Motor neuron (in vitro differentiated cells): ENCODE data around the gene TAF4B. TPM values are rescaled to one million over a fixed set of nuclear protein-coding genes. Genes with fewer than 3 reads are reported as not detected.
"Not testable (repeated sequence)": the region's sequence is repeated elsewhere in the genome, so short reads cannot be mapped to it uniquely, and the experiment has no call there.

Experiments
- ATAC-seq, 8 experiments: fragments of 200-7000 bp; cut with Tn5 transposase; replicated peaks in 6 of 8; 2 replicates each; pipeline ENCODE4 v1.8.0; 2021; ENCODE audit warnings: mild to moderate bottlenecking in 8 of 8, moderate library complexity in 8 of 8
- H3K27ac ChIP-seq, 2 donors: fragments of 250-450 bp; sonication (Bioruptor Pico); 2 replicates each; pipeline ENCODE4 v1.9.0; 2021; ENCODE audit warnings: antibody characterized with exemption in 2 of 2, mild to moderate bottlenecking in 2 of 2, moderate library complexity in 1 of 2
- H3K4me1 ChIP-seq, 2 donors: fragments of 250-450 bp; sonication (Bioruptor Pico); replicated peaks in 1 of 2; 2 replicates each; pipeline ENCODE4 v1.6.1; 2021; ENCODE audit warnings: antibody characterized with exemption in 2 of 2, mild to moderate bottlenecking in 2 of 2, moderate library complexity in 1 of 2
- H3K4me3 ChIP-seq, 5 donors: fragments of 250-450 bp; sonication (Bioruptor Pico); 2 replicates each; pipeline ENCODE4 v1.9.0; 2021; ENCODE audit warnings: antibody characterized with exemption in 5 of 5, mild to moderate bottlenecking in 5 of 5, moderate library complexity in 4 of 5
- WGBS, 10 experiments: fragments of 450-650 bp; shearing (Covaris generic); methylation state at CpG; one replicate each; pipeline ENCODE4 v1.0.0; 2022; 5-methylcytosine and 5-hydroxymethylcytosine counted together
- in situ Hi-C, 9 experiments: fragments of 400-800 bp; cut with MboI; loops; one replicate each; pipeline ENCODE4 v1.15.0; 2021; ENCODE audit warnings: low sequenced_read_pairs in 9 of 9, low pct_unique_long_range_greater_than_20kb in 2 of 9; ENCODE audit not compliant: unreplicated experiment in 9 of 9
- total RNA-seq, 8 experiments: library from RNA; unstranded; fragments of 300-600 nt; gene quantifications; 2 replicates each; pipeline versions ENCODE4 v1.2.3 to v1.2.4, GENCODE V29; 2022

TAF4B gene
- total RNA-seq, 8 experiments from 2014 or later, result 2.0 to 12.3 (median 3.3) TPM

DNA sequence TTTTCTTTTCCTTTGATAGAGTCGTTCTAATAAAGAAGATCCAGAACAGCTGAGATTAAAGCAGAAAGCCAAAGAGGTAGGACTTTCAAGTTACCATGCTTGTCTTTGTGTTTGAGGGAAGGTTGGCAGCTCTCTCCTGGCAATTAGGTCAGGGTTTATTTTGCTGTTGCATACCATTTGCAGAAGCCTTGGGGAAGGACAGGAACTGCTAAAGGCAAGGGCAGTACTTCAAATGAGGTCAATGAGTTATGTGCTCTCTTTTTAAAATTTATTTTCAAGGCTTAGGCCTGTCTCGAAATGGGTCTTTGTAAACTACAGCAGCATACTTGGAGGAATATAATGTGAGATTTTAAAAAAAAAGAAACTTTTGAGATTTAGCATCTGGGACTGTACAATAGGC is 108.9 kb downstream of the TAF4B start:
- peak overlapping the region in 1 of 2 donors; percentile 57 for H3K27ac ChIP-seq
- H3K4me1 ChIP-seq, result peaks cover 14 to 27% of the 10 kb centered on the region in 2 donors
- WGBS, 10 experiments, result 0 to 79% (median 40%) methylated on average over 1 to 2 of the region's 2 CpGs; no CpG with 5 or more reads in 3 of the 10 experiments
- in situ Hi-C loops, result no loop called here
- no peak overlapping the region for H3K4me3 ChIP-seq
- peak; percentile 35 to 79 (median 64) for ATAC-seq

DNA sequence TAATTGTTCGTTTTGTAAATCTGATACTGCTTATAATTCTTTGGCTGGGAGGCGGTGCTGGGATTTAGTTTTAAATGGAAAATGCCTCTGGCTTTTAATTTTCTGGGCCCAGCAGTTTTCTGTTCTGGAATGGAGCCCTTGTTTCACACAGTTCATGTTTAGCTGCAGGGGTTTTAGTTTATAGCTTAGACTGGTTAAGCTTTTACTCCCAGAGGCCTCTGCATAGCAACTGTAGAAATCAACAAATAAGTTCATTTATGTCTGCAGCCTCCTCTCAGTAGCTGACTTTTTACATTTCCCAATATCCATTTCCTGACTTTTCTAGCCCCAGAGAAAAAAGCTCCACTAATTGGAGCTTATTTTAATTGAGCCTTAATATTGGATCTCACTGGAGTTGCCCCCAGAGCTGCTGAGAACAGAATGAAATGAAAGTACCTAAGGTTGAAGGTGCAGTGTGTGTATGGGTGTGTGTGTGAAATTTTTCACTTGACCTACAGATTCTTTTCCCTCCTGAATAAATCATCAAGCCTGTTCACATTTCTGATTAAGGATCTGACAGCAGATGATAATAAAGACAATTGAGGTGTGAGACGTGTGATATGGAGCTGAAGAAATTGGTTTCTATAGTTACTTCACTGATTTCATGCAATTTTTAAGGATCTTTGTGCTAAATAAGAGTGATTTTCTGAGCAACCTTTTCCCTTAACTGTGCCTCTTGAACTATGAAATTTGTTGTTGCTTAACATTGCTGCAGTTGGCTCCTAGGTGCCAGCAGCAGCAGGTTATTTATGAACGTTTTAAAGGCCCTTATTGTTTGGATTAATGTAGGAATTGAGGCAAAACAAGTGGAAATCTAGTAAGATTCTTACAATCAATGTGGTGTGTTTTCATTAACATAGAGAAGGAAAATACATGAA is 109.6 kb downstream of the TAF4B start:
- peak overlapping the region in 1 of 2 donors; percentile 57 for H3K27ac ChIP-seq
- 0 to 88% (median 34%) methylated on average over 1 to 4 of the region's 4 CpGs for WGBS, 10 experiments
- no peak overlapping the region for H3K4me3 ChIP-seq
- H3K4me1 ChIP-seq, result peaks cover 14 to 27% of the 10 kb centered on the region in 2 donors
- ATAC-seq, result peak; percentile 39 to 97 (median 79)
- in situ Hi-C loops, result no loop called here

DNA sequence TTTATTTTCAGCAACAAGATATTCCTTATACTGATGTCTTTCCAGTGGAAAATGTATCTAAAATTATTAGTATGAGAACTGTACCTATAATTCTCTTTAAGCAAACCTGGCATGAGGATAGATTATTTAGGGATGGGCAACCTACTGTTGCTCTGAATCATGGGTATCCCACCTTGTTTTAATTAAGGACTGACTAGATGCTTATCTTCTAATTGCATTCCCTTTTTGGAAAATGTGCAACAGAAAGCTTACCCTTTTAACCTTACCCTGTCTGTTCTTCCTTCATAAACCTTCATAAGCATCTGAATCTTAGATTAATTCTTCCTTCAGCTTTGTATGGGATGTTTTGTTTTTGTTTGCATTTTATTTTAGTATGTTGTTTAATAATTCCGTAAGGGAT is 110.3 kb downstream of the TAF4B start:
- in situ Hi-C loops, result no loop called here
- peaks cover 14 to 27% of the 10 kb centered on the region in 2 donors for H3K4me1 ChIP-seq
- no peak overlapping the region for H3K27ac ChIP-seq
- H3K4me3 ChIP-seq, result no peak overlapping the region
- WGBS, 10 experiments, result 0 to 100% (median 86%) methylated on average over 1 of the region's 1 CpG; no CpG with 5 or more reads in 1 of the 10 experiments
- ATAC-seq, result no peak

DNA sequence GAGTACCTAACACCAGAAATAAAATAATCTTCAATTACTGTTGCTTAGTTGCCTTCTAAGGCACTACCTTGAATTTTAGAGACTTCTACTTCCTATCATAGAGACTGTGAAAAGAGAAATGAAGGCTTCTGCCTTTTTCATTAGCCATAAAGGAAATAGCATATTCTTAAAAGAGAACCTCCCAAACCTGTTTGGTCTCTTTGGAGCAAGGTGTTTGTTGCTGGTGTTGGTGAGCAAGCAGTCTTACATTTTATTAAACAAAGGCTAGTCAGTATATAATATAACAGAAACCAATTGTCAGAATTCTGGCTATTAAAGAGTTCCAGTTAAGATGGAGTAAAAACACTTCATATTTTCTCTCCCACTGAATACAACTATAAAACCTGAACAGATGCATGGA is 116.4 kb downstream of the TAF4B start:
- Histone ChIP-seq H3K4me1 (no peaks in the 10 kb centered on the region), H3K27ac (no peak overlapping the region), H3K4me3 (no peak overlapping the region)
- ATAC-seq, result no peak
- in situ Hi-C loops, result no loop called here

DNA sequence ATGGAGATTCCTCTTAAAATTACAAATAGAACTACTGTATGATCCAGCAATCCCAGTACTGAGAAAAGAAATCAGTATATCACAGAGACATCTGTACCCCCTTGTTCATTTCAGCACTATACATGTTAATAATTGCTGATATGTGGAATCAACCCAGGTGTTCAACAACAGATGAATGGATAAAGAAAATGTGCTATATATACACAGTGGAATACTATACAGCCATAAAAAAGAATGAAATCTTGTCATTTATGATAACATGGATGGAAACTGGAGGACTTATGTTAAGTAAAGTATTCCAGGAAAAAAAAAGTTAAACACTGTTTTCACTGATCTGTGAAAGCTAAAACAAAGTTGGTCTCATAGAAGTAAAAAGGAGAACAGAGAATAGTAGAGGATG is 124.7 kb downstream of the TAF4B start:
- Histone ChIP-seq H3K27ac (no peak overlapping the region), H3K4me3 (no peak overlapping the region), H3K4me1 (no peaks in the 10 kb centered on the region)
- no peak for ATAC-seq
- in situ Hi-C loops, result no loop called here

DNA sequence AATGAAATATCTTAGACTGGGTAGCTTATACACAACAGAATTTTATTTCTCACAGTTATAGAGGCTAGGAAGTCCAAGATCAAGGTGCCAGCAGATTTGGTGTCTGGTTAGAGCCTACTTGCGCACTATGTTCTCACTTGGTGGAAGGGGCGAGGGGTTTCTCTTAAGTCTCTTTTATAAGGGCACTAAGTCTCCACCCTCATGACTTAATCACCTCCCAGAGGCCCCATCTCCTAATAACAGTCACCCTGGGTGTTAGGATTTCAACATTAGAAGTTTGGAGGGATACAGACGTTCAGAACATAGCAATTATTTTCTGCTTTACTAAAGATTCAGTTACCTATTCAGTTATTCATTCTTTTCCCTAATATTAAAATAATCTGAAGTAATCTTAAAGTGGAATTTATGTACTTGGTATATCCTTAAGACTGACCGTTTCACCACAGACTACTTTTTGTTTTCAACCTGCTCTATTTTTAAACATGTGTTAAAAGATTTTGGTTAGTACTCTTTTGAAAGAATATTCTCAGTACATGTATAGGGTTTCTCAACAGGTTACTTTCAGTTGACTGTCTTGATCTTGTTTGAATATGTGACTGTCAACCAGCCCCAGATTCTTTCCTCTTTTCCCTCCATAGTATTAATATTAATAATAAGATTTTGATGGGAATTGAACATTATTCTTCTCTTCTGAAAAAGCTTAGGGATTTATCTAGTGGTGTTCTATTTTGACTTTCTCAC is 130.0 kb downstream of the TAF4B start:
- 58 to 100% (median 93%) methylated on average over 1 to 4 of the region's 4 CpGs; no CpG with 5 or more reads in 1 of the 10 experiments for WGBS, 10 experiments
- ATAC-seq, result no peak
- in situ Hi-C loops, result no loop called here
- Histone ChIP-seq H3K27ac (no peak overlapping the region), H3K4me1 (no peaks in the 10 kb centered on the region), H3K4me3 (no peak overlapping the region)

DNA sequence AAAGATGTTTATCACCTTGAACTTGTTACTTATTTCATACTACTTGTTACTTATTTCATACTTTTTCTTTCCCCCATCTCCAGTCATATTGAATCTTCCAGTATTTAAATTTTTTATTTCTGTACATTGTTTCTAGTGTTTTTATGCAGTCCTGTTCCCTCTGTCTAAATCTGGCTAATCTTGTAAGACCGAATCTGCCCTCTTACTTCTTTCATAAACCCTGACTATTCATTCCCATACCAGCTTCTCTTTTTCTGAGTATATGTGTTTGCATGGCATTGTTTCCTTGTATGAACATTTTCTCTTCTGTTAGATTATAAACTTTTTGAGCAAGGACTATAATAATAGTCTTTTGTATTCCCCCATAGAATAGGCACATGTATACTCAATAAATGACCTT is 131.7 kb downstream of the TAF4B start:
- in situ Hi-C loops, result no loop called here
- Histone ChIP-seq H3K4me1 (no peaks in the 10 kb centered on the region), H3K27ac (no peak overlapping the region), H3K4me3 (no peak overlapping the region)
- 90 to 100% (median 100%) methylated on average over 1 of the region's 1 CpG; no CpG with 5 or more reads in 2 of the 10 experiments for whole genome bisulfite sequencing, 10 experiments
- no peak for ATAC-seq

DNA sequence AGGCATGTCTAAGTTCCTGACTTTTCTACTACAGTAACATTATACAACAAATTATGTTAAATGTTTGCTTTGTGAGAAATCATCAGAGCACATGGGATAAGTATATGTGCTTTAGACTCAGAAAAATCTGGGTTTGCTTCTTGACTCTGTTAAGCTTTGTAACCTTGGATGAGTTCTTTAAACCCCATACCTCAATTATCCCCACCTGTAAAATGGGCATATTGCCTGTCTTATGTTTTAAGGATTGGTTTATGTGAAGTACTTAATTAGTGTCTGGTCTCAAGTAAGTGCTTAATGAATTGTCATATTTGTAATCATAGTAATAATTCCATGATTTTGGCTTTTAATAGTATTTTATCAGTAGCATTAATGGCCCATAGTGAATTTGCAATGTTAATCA is 135.8 kb downstream of the TAF4B start:
- in situ Hi-C loops, result no loop called here
- no peak overlapping the region for H3K27ac ChIP-seq

DNA sequence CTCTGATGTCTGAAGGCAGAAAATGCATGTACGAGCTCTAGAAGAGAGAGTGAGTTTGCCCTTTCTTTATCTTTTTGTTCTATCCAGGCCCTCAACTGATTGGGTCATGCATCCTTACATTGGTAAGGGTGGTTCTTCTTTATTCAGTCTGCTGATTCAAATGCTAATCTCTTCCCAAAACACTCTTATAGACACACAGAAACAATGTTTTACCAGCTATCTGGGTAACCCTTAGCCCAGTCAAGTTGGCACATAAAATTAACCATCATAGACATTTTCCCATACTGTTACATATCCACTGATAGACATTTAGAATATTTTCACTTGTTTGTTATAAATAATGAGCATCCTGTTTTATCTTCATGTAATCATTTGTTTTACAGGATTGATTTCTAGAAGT is 141.2 kb downstream of the TAF4B start:
- no peak for ATAC-seq
- Histone ChIP-seq H3K27ac (no peak overlapping the region), H3K4me1 (no peaks in the 10 kb centered on the region), H3K4me3 (no peak overlapping the region)
- WGBS, 10 experiments, result 80 to 100% (median 100%) methylated on average over 1 of the region's 1 CpG; no CpG with 5 or more reads in 1 of the 10 experiments
- in situ Hi-C loops, result no loop called here

More for the DNA sequence above, 135.8 kb downstream of the TAF4B start:
- ATAC-seq, result no peak
- H3K4me1 ChIP-seq, result no peaks in the 10 kb centered on the region
- H3K4me3 ChIP-seq, result no peak overlapping the region

DNA sequence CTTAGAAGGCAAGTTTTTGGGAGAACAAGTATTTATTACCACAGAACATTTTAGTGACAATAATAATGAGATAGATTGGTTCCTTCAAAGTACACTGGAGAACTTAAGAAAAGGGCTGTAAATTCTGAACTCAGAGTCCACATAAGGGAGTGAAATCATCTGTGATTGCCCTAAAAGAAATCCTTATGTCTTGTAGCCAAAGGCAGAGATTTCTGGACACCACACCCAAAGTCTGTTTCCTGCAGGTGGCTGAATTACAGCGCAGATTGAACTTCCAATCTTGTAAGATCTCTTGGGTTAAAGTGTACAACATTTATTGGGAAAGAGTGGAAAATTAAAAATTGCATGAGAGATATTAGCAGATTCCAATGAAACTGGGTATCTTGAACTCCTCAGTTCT is 143.8 kb downstream of the TAF4B start:
- Histone ChIP-seq H3K4me1 (no peaks in the 10 kb centered on the region), H3K27ac (no peak overlapping the region), H3K4me3 (no peak overlapping the region)
- WGBS, 10 experiments, result 60 to 100% (median 88%) methylated on average over 1 of the region's 1 CpG; no CpG with 5 or more reads in 3 of the 10 experiments
- in situ Hi-C loops, result no loop called here
- ATAC-seq, result peak in 1 of 8 experiments; percentile 43

DNA sequence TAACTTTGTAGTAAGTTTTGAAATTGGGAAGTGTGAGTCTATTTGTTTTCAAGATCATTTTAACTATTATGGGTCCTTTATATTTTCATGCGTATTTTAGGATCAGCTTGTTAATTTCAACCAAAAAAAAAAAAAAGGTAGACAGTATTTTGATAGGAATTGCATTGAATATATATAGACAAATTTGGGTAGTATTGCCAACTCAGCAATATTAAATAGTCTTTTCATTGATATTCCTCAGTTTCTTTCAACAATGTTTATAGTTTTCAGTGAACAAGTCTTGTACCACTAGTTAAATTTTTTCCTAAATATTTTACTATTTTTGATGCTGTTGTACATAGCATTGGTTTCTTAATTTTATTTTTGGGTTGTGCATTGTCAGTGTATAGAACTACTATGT is 149.9 kb downstream of the TAF4B start:
- no peak overlapping the region for H3K4me3 ChIP-seq
- 85 to 100% (median 92%) methylated on average over 1 of the region's 1 CpG; no CpG with 5 or more reads in 2 of the 10 experiments for WGBS, 10 experiments
- ATAC-seq, result no peak
- peaks cover 0 to 13% of the 10 kb centered on the region in 2 donors for H3K4me1 ChIP-seq
- in situ Hi-C loops, result no loop called here
- H3K27ac ChIP-seq, result no peak overlapping the region

DNA sequence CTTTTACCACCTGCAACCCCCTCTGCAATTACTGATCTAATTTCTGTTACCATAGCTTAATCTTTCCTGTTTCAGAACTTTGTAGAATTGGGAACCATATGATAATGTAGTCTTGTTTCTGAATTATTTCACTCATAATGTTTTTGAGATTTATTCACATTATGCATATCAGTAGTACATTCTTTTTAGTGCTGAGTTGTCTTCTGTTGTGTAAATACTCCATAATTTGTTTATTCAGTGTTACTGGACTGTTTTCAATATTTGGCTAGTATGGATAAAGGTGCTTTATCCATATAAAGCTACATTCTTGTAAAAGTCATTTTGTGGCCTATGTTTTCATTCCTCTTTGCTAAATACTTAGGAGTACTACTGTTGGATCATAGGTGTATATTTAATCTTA is 152.5 kb downstream of the TAF4B start:
- peak in 3 of 8 experiments; percentile 60 to 80 (median 61) for ATAC-seq
- peaks cover 2 to 15% of the 10 kb centered on the region in 2 donors for H3K4me1 ChIP-seq
- in situ Hi-C loops, result no loop called here
- H3K27ac ChIP-seq, result no peak overlapping the region
- H3K4me3 ChIP-seq, result no peak overlapping the region

DNA sequence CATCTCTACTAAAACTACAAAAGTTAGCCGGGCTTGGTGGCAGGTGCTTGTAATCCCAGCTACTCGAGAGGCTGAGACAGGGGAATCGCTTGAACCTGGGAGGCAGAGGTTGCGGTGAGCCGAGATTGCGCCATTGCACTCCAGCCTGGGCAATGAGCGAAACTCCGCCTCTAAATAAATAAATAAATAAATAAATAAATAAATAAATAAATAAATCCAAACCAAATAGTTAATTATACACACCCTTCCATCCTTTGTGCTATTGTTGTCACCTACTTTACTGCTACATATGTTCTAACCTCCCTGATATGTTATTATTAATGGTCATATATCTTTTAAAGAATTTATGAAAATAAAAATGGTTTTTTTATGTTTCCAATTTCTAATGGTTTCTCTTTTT is 155.3 kb downstream of the TAF4B start:
- H3K4me3 ChIP-seq, in situ Hi-C loops, ATAC-seq, H3K27ac ChIP-seq: not testable (repeated sequence)
- H3K4me1 ChIP-seq, result peaks cover 16 to 29% of the 10 kb centered on the region in 2 donors
- WGBS, 10 experiments, result 92 to 100% (median 98%) methylated on average over 1 to 8 of the region's 8 CpGs; no CpG with 5 or more reads in 1 of the 10 experiments
